Measurements from ENCODE around the gene FFAR3. TPM values are rescaled to one million over a fixed set of nuclear protein-coding genes. Genes with fewer than 3 reads are reported as not detected.
A peak's percentile ranks its signal among the peaks of the same experiment; 100 is the strongest.

FFAR3 gene
- polyA plus RNA-seq, 2 of the 4 experiments (the other 2 are of a cell fraction), result not detected

GRCh38 chr19:35352448-35353304, 5.6 kb upstream of the FFAR3 start:
- no peak overlapping the region for H3K4me3 ChIP-seq
- ChIA-PET CTCF (interaction anchor here (0.6 to 15.0 kb wide), 80 partner anchors 8 to 522 kb away, joined by 3 to 368 read pairs (median 5); partner anchors contain the start of genes FAM187B, FFAR2 and KRTDAP), POLR2A (interaction anchor here (1.1 to 1.2 kb wide), 2 partner anchors 143 to 158 kb away, joined by 3 to 5 read pairs; no protein-coding TSS in a partner anchor)
- no peak overlapping the region for H3K27ac ChIP-seq
- TF ChIP-seq CHD2 (IDR thresholded peaks at IDR 0.05; ENCODE audit: low read length, partially characterized antibody) (no peak), CTCF (IDR thresholded peaks at IDR 0.05) (peak; percentile 98), BHLHE40 (IDR thresholded peaks at IDR 0.05; ENCODE audit: low read depth, low read length) (no peak), FOSL2 (IDR thresholded peaks at IDR 0.05) (no peak), FOSL2 (CRISPR knock-in tag; IDR thresholded peaks at IDR 0.05) (no peak), MAX (IDR thresholded peaks at IDR 0.05) (peak; percentile 50; the same call in 1 of the 2 replicates), MYC (IDR thresholded peaks at IDR 0.05; ENCODE audit: borderline replicate concordance, low read length) (no peak), HOXB13 (CRISPR knock-in tag; IDR thresholded peaks at IDR 0.05; ENCODE audit: low read depth) (no peak), REST (IDR thresholded peaks at IDR 0.05) (no peak), MAZ (IDR thresholded peaks at IDR 0.05; ENCODE audit: borderline replicate concordance, low read depth, low read length) (peak; percentile 63; the same call in 1 of the 2 replicates), POLR2A (IDR thresholded peaks at IDR 0.05; ENCODE audit: low read length) (no peak), TFCP2L1 (CRISPR knock-in tag; IDR thresholded peaks at IDR 0.05) (no peak), RAD21 (conservative IDR thresholded peaks at IDR 0.05 in 1 of 2, IDR thresholded peaks at IDR 0.05 in 1 of 2) (peak; percentile 98 to 99), SMC3 (IDR thresholded peaks at IDR 0.05) (peak; percentile 95), ATOH8 (CRISPR knock-in tag; IDR thresholded peaks at IDR 0.05; ENCODE audit: low read depth) (no peak)
- H3K9me3 ChIP-seq, result no peaks in the 10 kb centered on the region
- 27% methylated on average over 32 of the region's 32 CpGs for WGBS (ENCODE audit: missing lambda C conversion rate)
- DNase-seq (ENCODE audit: low read depth in 1 of 2, low spot score in 1 of 2) (peak; percentile 87 to 98), FAIRE-seq (peak; percentile 97), ATAC-seq (peak; percentile 77 to 88)
- no peaks in the 10 kb centered on the region for H3K4me1 ChIP-seq
- H3K4me2 ChIP-seq, result peak overlapping the region; percentile 19; the same call in 2 of the 3 replicates

- ATAC-seq (no peak), FAIRE-seq (no peak), DNase-seq (ENCODE audit: low read depth in 1 of 2, low spot score in 1 of 2) (no peak)
- Histone ChIP-seq H3K4me3 (no peak overlapping the region), H3K4me2 (no peak overlapping the region), H3K27ac (no peak overlapping the region), H3K4me1 (no peaks in the 10 kb centered on the region), H3K9me3 (no peaks in the 10 kb centered on the region)
- ChIA-PET CTCF (interaction anchor here (0.7 to 15.0 kb wide), 61 partner anchors 9 to 700 kb away, joined by 3 to 368 read pairs (median 5); partner anchors contain the start of genes FFAR2, KRTDAP and THAP8), POLR2A (interaction anchor here (1.1 to 1.2 kb wide), 2 partner anchors 142 to 157 kb away, joined by 3 to 5 read pairs; no protein-coding TSS in a partner anchor)
- 71% methylated on average over 9 of the region's 9 CpGs for WGBS (ENCODE audit: missing lambda C conversion rate)
- TF ChIP-seq CTCF (IDR thresholded peaks at IDR 0.05), result no peak
- TF ChIP-seq HEYL (CRISPR knock-in tag; IDR thresholded peaks at IDR 0.05), result no peak
- TF ChIP-seq HOXB5 (CRISPR knock-in tag; IDR thresholded peaks at IDR 0.05), result no peak
- TF ChIP-seq HDAC2 (IDR thresholded peaks at IDR 0.05), result no peak
- no peak for TF ChIP-seq FOSB (CRISPR knock-in tag; IDR thresholded peaks at IDR 0.05)
- TF ChIP-seq PHF8 (IDR thresholded peaks at IDR 0.05; ENCODE audit: borderline replicate concordance, low read depth), result no peak
- no peak for TF ChIP-seq MAX (IDR thresholded peaks at IDR 0.05)
- TF ChIP-seq HMGXB4 (CRISPR knock-in tag; IDR thresholded peaks at IDR 0.05; ENCODE audit: borderline replicate concordance), result no peak
- TF ChIP-seq FOSL2 (IDR thresholded peaks at IDR 0.05), result no peak
- TF ChIP-seq FOSL2 (CRISPR knock-in tag; IDR thresholded peaks at IDR 0.05), result no peak
- no peak for TF ChIP-seq USF2 (IDR thresholded peaks at IDR 0.05)
Measured at GRCh38 chr19:35353635-35354034, 4.6 kb upstream of the FFAR3 start.

All from A549 (cell line).